ENCODE data around the gene INO80D. TPM values are rescaled to one million over a fixed set of nuclear protein-coding genes. Genes with fewer than 3 reads are reported as not detected.
"Not testable (repeated sequence)": the region's sequence is repeated elsewhere in the genome, so short reads cannot be mapped to it uniquely, and the experiment has no call there.

The INO80D gene
- total RNA-seq, 1 experiment from 2014 or later, result 1.8 TPM

DNA sequence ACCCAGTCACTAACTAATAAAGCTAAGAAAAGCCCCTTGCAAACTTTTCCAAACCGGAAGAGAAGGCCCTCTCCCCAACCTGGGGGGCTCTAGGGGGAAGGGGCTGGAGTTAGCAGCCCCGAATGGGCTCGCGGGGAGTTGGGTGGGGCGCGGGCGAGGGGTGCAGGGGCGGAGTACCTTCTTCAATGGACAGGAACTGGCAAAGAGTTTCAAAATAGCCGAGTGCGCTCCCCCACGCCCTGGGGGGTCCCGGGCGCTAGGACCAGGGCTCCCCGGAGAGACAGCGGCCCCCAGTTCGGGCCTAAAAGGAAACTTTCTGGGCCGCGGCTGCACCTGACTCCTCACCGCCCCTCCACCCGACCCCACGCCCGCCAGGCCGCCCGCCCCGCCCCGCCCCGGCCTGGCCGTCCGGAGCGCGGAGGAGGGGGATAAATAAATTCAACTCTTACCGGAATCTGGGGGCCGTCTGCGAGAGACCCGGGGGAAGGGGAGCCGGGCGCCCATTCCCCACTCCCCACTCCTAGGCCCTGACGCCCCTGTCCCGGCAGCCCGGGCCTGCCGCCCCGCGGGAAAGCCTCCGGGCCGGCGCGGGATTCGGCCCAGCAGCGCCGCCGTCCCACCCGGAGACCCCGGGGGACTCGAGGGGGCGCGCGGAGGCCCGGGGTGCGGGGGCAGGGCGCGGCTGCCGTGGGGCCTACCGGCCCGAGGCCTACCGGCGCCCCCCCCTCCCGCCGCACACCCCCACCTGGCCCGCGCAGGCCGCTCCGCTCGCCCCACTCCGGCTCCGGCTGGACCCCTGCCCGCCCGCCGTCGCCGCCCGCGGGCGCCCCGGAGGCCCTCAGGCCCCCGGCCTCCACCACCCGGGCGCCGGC lies 868 bp downstream of the INO80D start:
- peak; percentile 23 for DNase-seq (ENCODE audit: low read depth)
- in situ Hi-C loops (cut with HindIII; ENCODE audit: low pct_unique_long_range_greater_than_20kb, low sequenced_read_pairs), result no loop called here

- in situ Hi-C loops (cut with HindIII; ENCODE audit: low pct_unique_long_range_greater_than_20kb, low sequenced_read_pairs), result no loop called here
- DNase-seq (ENCODE audit: low read depth), result peak; percentile 82
Measured at GRCh38 chr2:206084439-206084869, 1.5 kb downstream of the INO80D start.

DNA sequence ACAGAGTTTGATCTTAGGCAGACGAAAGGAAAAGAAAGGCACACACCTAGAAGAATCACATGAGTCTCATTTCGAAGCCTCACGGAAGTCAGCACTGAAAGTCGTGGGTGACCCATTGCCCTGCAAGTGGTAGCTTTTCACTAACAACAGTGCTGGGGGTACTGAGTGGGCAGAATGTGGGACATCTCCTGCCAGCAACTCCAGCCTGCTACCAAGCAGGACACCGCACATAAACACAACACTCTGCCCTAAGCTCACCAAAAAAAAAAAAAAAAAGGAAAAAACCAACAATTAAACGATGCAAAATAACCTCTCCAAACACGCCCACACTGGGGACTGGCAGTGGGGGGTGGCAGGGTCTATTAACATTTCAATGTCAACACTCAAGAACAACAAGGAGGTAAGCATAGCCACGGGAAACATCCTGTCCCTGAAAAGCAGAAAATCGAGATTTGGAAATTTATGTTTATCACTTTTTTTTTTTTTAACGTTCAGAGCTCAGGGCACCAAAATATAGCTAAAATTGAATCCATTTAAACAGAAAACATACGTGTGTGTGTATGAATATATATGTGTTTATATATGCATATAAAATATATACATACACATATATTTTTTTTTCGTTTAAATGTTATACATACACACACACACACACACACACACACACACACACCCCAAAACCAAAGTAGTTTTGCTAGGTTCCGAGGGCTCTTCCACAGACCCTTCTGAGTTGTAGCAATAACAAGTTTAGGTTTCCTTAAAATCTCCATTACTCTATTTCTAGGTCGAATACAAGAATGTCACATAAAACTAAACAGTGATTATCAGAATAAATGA lies 2.2 kb downstream of the INO80D start:
- DNase-seq (ENCODE audit: low read depth), result peak; percentile 21
- in situ Hi-C loops (cut with HindIII; ENCODE audit: low pct_unique_long_range_greater_than_20kb, low sequenced_read_pairs), result no loop called here

DNA sequence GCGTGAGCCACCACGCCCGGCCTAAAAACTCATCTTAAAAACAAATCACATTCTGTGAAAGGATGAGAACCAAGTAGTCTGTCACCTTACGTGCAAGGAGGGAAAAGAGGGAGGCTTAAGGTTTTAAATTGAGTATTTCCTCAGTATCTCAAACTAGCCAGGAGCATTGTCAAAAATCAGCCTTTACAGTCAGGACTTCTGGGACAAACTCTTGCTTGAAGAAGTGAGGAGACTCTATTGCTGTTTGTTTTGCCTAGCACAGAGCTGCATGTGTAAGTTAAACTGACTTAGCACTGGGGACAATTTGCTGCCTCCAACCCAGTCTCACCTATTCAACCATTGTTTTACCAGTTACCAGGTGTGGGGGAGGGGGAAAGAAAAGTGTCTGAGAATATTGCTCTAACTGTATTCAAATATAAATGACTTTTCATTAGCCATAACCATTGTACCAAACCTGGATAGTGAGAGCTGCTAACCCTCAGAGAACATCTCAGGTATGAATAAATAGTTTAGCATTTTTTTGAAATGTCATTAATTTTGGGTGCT lies 3.6 kb downstream of the INO80D start:
- no peak for DNase-seq (ENCODE audit: low read depth)
- in situ Hi-C loops (cut with HindIII; ENCODE audit: low pct_unique_long_range_greater_than_20kb, low sequenced_read_pairs), result no loop called here

GRCh38 chr2:206080927-206081326 lies 5.0 kb downstream of the INO80D start:
- DNase-seq (ENCODE audit: low read depth), result no peak
- in situ Hi-C loops (cut with HindIII; ENCODE audit: low pct_unique_long_range_greater_than_20kb, low sequenced_read_pairs), result no loop called here

DNA sequence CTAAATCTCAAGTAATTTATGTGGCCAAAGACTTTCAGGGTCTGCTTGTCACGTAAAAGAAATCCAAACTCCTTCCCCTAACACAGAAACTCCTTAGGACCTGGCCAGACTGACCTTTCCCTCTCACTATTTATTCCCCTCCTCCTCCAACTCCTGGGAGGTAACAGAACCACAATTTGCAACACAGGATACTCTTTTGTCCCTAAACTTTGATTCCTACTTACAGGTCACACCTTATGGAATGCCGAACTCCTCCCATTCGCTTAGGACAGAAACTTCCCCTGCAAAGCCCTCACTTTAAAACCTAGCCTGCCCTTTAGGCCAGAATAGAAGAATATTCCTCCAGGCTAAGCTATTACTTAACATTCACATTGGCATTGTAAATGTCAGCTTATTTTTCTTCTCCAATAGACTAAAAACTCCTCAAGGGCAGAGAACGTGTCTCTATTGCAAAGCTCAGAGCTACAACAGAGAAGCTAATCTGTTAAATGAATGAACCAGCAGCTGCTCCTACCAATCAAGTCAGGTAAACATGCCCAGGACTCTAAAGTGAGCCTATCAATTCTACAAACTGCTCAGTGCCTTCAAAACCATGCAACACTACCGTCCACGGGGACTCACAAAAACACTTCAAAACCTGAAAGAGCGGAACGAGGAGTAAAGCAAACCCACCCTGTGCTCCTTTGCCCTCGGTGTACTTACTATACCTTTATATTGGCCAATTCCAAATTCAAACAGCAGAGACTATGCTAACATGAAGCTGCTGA lies 6.1 kb downstream of the INO80D start:
- no peak for DNase-seq (ENCODE audit: low read depth)
- in situ Hi-C loops (cut with HindIII; ENCODE audit: low pct_unique_long_range_greater_than_20kb, low sequenced_read_pairs), result no loop called here

GRCh38 chr2:206077879-206078278 lies 8.1 kb downstream of the INO80D start:
- in situ Hi-C loops (cut with HindIII; ENCODE audit: low pct_unique_long_range_greater_than_20kb, low sequenced_read_pairs); DNase-seq (ENCODE audit: low read depth): not testable (repeated sequence)

- no peak for DNase-seq (ENCODE audit: low read depth)
- in situ Hi-C loops (cut with HindIII; ENCODE audit: low pct_unique_long_range_greater_than_20kb, low sequenced_read_pairs), result no loop called here
Measured at GRCh38 chr2:206075113-206075512, 10.9 kb downstream of the INO80D start.

- no peak for DNase-seq (ENCODE audit: low read depth)
- in situ Hi-C loops (cut with HindIII; ENCODE audit: low pct_unique_long_range_greater_than_20kb, low sequenced_read_pairs), result no loop called here
Measured at GRCh38 chr2:206071807-206072206, 14.2 kb downstream of the INO80D start.

- in situ Hi-C loops (cut with HindIII; ENCODE audit: low pct_unique_long_range_greater_than_20kb, low sequenced_read_pairs), result no loop called here
- no peak for DNase-seq (ENCODE audit: low read depth)
Measured at GRCh38 chr2:206069417-206069816, 16.6 kb downstream of the INO80D start.

DNA sequence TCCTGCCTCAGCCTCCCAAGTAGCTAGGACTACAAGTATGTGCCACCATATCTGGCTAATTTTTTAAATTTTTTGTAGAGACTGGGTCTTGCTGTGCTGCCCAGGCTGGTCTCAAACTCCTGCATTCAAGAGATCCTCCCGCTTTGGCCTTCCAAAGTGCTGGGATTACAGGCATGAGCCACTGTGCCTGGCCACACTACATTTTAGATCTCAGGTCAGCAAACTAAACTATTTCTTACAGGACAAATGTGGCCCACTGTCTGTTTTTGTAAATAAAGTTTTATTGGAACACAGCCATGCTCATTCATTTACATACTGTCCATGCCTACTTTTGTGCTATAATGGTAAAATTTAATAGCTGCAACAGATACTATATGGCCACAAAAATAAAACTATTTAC lies 17.8 kb downstream of the INO80D start:
- in situ Hi-C loops (cut with HindIII; ENCODE audit: low pct_unique_long_range_greater_than_20kb, low sequenced_read_pairs), result no loop called here
- DNase-seq (ENCODE audit: low read depth), result no peak

DNA sequence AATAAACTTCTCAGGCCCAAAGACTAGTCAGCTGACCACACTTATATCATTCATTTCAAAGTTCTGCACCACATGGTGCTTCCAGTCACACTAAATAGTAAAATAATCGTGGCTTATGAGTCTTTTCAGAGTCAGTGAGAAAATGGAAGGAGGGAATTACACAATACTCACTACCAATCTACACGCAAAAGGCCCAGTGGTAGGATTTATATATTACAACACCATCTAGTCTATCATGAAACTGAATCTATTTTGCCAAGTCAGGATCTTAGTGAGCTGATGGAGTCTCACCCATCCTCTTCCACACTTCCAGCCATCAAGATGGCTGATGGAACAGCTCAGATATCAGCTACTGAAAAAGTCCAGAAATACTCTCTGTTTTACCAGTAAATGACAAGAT lies 21.9 kb downstream of the INO80D start:
- in situ Hi-C loops (cut with HindIII; ENCODE audit: low pct_unique_long_range_greater_than_20kb, low sequenced_read_pairs), result no loop called here
- no peak for DNase-seq (ENCODE audit: low read depth)

- in situ Hi-C loops (cut with HindIII; ENCODE audit: low pct_unique_long_range_greater_than_20kb, low sequenced_read_pairs), result no loop called here
- no peak for DNase-seq (ENCODE audit: low read depth)
Measured at GRCh38 chr2:206063635-206064034, 22.3 kb downstream of the INO80D start.

DNA sequence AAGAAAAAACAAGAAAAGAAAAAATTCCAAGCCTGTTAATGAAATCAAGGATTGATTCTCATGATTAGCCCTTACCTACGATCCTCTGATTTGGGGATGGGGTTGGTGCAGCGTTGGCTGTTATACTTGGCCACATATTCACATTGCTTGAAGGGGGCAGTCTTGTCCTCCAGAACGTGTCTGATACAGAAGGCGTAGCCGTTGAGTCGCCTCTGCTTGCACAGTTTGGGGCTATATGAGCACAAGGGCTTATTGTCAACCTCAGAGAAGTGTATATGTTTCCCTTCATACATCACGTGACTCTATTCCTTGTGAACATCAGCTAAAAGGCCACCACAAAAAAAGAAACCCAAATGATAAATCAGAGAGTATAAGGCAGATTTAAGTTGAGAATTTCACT lies 23.2 kb downstream of the INO80D start:
- in situ Hi-C loops (cut with HindIII; ENCODE audit: low pct_unique_long_range_greater_than_20kb, low sequenced_read_pairs), result no loop called here
- no peak for DNase-seq (ENCODE audit: low read depth)

- in situ Hi-C loops (cut with HindIII; ENCODE audit: low pct_unique_long_range_greater_than_20kb, low sequenced_read_pairs), result no loop called here
Measured at GRCh38 chr2:206056286-206056685, 29.7 kb downstream of the INO80D start.

DNA sequence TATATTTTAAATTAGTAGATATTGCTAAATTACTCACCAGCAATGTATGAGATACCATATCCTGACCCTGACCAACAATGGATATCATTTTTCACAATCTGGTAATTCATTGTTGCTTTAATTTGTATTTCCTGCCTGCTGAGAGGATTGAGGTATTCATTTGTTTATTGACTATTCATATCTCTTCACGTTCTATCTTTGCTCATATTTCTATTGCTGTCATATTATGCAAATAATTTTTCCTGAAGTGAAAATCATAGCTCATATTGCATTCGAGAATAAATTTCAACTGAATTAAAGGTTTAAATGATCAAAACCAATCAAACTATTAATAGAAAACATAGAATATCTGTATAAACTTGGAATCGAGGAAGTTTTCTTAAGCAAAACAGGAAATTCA lies 31.0 kb downstream of the INO80D start:
- DNase-seq (ENCODE audit: low read depth), result no peak
- in situ Hi-C loops (cut with HindIII; ENCODE audit: low pct_unique_long_range_greater_than_20kb, low sequenced_read_pairs), result no loop called here

More at GRCh38 chr2:206056286-206056685, 29.7 kb downstream of the INO80D start:
- no peak for DNase-seq (ENCODE audit: low read depth)

DNA sequence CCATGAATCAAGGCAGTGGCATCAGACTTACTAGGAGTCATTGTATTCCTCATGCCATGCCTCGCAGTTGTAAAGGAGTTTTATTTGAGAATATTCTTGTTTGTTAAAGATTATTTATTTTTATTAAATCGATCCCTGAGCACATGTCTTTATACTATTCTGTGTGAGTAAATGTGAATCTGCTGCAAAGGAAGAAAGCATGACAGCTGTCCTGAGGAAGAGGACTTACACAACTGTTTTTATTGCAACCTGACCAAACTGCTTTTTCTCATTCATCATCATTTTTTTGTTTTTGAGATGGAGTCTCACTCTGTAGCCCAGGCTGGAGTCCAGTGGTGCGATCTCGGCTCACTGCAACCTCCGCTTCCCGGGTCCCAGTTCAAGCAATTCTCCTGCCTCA lies 34.1 kb downstream of the INO80D start:
- in situ Hi-C loops (cut with HindIII; ENCODE audit: low pct_unique_long_range_greater_than_20kb, low sequenced_read_pairs), result no loop called here
- DNase-seq (ENCODE audit: low read depth), result no peak

GRCh38 chr2:206049392-206049791 lies 36.6 kb downstream of the INO80D start:
- in situ Hi-C loops (cut with HindIII; ENCODE audit: low pct_unique_long_range_greater_than_20kb, low sequenced_read_pairs), result no loop called here
- no peak for DNase-seq (ENCODE audit: low read depth)
